Measurements from ENCODE around the gene MSRB1.

The MSRB1 gene

DNA sequence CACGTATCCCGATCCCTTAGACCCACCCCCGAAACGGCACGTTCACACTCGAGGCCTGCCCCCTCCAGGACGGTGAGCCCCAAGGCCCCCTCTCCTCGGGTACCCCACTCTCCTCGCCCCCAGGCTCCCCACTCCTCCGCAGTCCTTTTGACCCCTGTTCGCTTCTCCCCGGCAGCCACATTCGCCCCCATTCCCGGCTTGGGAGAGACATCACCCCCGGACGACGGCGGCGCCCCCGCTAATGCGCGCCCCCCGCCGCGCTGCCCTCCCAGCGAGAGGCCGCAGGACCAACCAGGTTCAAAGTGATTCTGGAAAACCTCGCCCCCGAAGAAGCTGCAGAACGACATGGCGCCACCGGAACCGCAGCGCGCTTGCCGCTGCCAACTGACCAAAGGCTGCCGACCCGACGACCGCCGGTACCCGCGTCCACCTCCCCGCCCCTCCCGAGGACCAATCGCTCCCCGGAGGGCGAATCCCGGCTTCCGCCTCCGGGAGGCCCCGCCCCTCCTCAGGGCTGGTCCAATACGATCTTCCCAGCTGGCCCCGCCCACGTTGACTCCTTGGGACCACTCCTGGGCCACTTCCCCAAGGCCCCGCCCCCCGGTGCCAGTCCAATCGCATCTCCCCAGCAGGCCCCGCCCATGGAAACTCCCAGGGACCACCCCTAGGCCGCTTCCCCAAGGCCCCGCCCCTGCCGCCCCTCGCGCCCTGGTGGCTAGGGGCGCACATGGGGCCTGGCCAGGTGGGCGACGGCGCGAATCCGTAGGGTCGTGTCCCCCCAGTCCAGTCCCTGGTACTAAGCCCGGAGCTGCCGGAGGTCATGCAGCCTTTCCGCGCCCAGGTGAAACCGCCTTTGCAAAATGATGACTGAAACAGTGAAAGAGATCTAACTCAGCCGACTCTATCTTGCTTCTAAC is at the start of gene MSRB1:
Gene MSRB1 (minus strand): TSS at position 390 of the 917 bp plus-strand sequence. CDS start 43 bp downstream, at position 347.
- Mint-ChIP-seq H3K4me3 (peak within 1 kb of the TSS; percentile 92), H3K27ac (peak within 1 kb of the TSS; percentile 91)

GRCh38 chr16:1991948-1992703 is 49.1 kb upstream of the MSRB1 start:
- Mint-ChIP-seq H3K27me3 (peaks cover 29% of the 10 kb centered on the region), H3K27ac (peak overlapping the region; percentile 22), H3K36me3 (ENCODE audit: low read depth) (peaks cover 18% of the 10 kb centered on the region), H3K4me3 (peak overlapping the region; percentile 33), H3K4me1 (ENCODE audit: low read depth) (peaks cover 33% of the 10 kb centered on the region), H3K9me3 (peaks cover 2% of the 10 kb centered on the region)
- DNase-seq, result peak; percentile 98

More for the DNA sequence above, at the start of gene MSRB1:
- no peaks in the 10 kb centered on the region for H3K27me3 Mint-ChIP-seq
- H3K36me3 Mint-ChIP-seq (ENCODE audit: low read depth), result peaks cover 20% of the 10 kb centered on the region
- peak; percentile 99 for DNase-seq
- H3K4me1 Mint-ChIP-seq (ENCODE audit: low read depth), result peaks cover 29% of the 10 kb centered on the region
- no peaks in the 10 kb centered on the region for H3K9me3 Mint-ChIP-seq

DNA sequence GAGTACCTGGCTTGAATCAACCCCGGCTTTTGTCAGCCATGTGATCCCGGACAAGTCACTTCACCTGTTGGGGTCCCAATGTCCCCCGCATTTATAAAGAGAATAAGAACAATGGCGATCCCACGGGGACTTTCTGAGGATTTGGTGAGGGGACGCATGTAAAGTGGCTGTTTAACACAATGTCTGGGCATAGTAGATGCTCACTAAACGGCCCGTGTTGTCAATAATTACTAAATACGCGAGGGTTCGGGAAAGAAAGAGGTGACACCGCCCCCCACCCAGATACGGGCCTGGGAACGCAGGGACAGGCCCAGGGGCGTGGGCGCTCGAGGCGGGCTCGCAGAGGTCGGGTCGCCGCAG is 48.6 kb upstream of the MSRB1 start:
- H3K9me3 Mint-ChIP-seq, result peaks cover 2% of the 10 kb centered on the region
- peaks cover 18% of the 10 kb centered on the region for H3K36me3 Mint-ChIP-seq (ENCODE audit: low read depth)
- H3K27ac Mint-ChIP-seq, result peak overlapping the region; percentile 76
- peaks cover 30% of the 10 kb centered on the region for H3K4me1 Mint-ChIP-seq (ENCODE audit: low read depth)
- H3K27me3 Mint-ChIP-seq, result peaks cover 29% of the 10 kb centered on the region
- H3K4me3 Mint-ChIP-seq, result peak overlapping the region; percentile 63
- DNase-seq, result no peak

GRCh38 chr16:1991135-1991551 is 48.1 kb upstream of the MSRB1 start:
- peak overlapping the region; percentile 76 for H3K27ac Mint-ChIP-seq
- H3K4me3 Mint-ChIP-seq, result peak overlapping the region; percentile 63
- peaks cover 2% of the 10 kb centered on the region for H3K9me3 Mint-ChIP-seq
- peak; percentile 65 for DNase-seq
- peaks cover 18% of the 10 kb centered on the region for H3K36me3 Mint-ChIP-seq (ENCODE audit: low read depth)
- H3K4me1 Mint-ChIP-seq (ENCODE audit: low read depth), result peaks cover 27% of the 10 kb centered on the region
- H3K27me3 Mint-ChIP-seq, result peaks cover 29% of the 10 kb centered on the region

DNA sequence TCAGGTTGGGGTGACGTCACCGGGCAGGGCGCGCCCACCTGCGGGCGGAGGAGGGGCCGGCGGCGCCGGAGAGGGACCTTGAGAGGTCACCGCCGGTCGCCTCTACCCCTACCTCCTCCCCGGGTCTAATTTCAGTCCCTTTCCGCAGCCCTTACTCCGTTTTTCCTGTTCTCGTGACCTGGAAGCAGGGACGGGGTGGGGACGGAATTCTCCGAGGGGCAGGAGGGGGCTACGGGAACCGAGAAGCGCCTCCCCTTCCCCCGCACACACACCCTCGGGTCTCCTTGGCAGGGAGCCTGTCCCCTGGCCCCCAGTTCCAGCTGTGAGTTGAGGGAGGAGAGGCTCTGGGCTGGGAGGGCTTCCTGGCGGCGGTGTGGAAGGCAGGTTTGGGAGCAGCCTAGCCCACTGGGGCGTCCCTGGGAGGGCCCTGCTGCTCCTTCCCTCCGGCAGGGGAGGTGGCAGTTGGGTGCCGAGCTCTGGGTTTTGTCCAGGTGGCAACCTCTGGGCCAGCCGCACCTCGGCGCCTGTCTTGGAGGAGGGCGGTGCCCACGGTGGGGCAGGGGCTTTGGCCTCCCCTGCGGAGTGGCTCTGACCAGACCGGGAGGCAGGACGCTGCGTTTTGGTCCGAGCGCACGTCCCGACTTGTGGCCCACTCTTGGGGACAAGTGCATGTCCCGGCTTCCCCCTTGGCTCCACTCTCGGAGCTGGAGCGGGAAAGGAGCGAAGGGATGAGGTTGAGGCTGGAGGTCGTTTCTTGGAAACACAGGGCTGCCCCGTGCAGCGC is 47.5 kb upstream of the MSRB1 start:
- H3K4me1 Mint-ChIP-seq (ENCODE audit: low read depth), result peaks cover 27% of the 10 kb centered on the region
- peaks cover 2% of the 10 kb centered on the region for H3K9me3 Mint-ChIP-seq
- H3K27me3 Mint-ChIP-seq, result peaks cover 29% of the 10 kb centered on the region
- peak overlapping the region; percentile 76 for H3K27ac Mint-ChIP-seq
- peaks cover 21% of the 10 kb centered on the region for H3K36me3 Mint-ChIP-seq (ENCODE audit: low read depth)
- DNase-seq, result peak; percentile 57
- peak overlapping the region; percentile 63 for H3K4me3 Mint-ChIP-seq

GRCh38 chr16:1990101-1990350 is 47.0 kb upstream of the MSRB1 start:
- DNase-seq, result no peak
- Mint-ChIP-seq H3K4me1 (ENCODE audit: low read depth) (peaks cover 33% of the 10 kb centered on the region), H3K9me3 (peaks cover 2% of the 10 kb centered on the region), H3K4me3 (no peak overlapping the region), H3K36me3 (ENCODE audit: low read depth) (peaks cover 21% of the 10 kb centered on the region), H3K27me3 (peaks cover 29% of the 10 kb centered on the region), H3K27ac (no peak overlapping the region)

GRCh38 chr16:1989209-1990100 is 46.5 kb upstream of the MSRB1 start, which contains the start of gene SYNGR3:
Gene SYNGR3 (plus strand): TSS chr16:1989970. CDS start chr16:1990103, 133 bp downstream.
- peaks cover 25% of the 10 kb centered on the region for H3K36me3 Mint-ChIP-seq (ENCODE audit: low read depth)
- H3K4me1 Mint-ChIP-seq (ENCODE audit: low read depth), result peaks cover 38% of the 10 kb centered on the region
- H3K4me3 Mint-ChIP-seq, result peak within 1 kb of the TSS; percentile 63
- H3K9me3 Mint-ChIP-seq, result peaks cover 2% of the 10 kb centered on the region
- DNase-seq, result no peak
- H3K27me3 Mint-ChIP-seq, result peaks cover 29% of the 10 kb centered on the region
- peak within 1 kb of the TSS; percentile 53 for H3K27ac Mint-ChIP-seq

- peaks cover 40% of the 10 kb centered on the region for H3K27me3 Mint-ChIP-seq
- no peak for DNase-seq
These were observed 44.2 kb upstream of the MSRB1 start for GRCh38 chr16:1987198-1987597.

DNA sequence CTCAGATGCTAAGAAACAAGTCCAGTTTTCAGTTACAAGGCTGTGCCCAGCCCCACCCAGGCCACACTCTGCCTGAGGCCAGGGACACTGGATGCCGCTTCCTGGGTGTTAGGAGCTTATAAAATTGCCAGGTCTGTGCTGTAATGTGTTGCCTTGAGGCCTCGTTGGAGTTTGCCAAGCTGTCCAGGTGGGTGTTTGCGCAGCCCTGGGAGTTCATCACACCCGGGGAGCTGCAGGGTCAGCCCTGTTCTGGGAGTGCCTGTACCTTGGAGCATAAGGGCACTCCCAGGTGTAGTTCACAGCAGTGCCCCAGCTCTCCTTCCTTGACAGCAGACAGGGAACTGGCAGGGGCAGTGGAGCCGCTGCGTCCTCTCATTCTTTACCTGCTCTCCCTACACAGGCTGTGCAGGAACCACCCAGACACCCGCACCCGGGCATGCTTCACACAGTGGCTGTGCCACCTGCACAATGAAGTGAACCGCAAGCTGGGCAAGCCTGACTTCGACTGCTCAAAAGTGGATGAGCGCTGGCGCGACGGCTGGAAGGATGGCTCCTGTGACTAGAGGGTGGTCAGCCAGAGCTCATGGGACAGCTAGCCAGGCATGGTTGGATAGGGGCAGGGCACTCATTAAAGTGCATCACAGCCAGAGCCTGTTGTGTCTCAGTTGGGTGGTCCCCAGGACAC is 42.6 kb upstream of the MSRB1 start:
- H3K27me3 Mint-ChIP-seq, result peaks cover 47% of the 10 kb centered on the region
- H3K4me1 Mint-ChIP-seq (ENCODE audit: low read depth), result peaks cover 23% of the 10 kb centered on the region
- no peaks in the 10 kb centered on the region for H3K9me3 Mint-ChIP-seq
- DNase-seq, result no peak
- peaks cover 26% of the 10 kb centered on the region for H3K36me3 Mint-ChIP-seq (ENCODE audit: low read depth)
- H3K4me3 Mint-ChIP-seq, result peak overlapping the region; percentile 88
- H3K27ac Mint-ChIP-seq, result peak overlapping the region; percentile 68

More at GRCh38 chr16:1987198-1987597, 44.2 kb upstream of the MSRB1 start:
- no peak overlapping the region for H3K27ac Mint-ChIP-seq
- H3K4me1 Mint-ChIP-seq (ENCODE audit: low read depth), result peaks cover 32% of the 10 kb centered on the region
- H3K36me3 Mint-ChIP-seq (ENCODE audit: low read depth), result peaks cover 26% of the 10 kb centered on the region
- no peaks in the 10 kb centered on the region for H3K9me3 Mint-ChIP-seq
- no peak overlapping the region for H3K4me3 Mint-ChIP-seq

- H3K27ac Mint-ChIP-seq, result peak overlapping the region; percentile 68
- peaks cover 20% of the 10 kb centered on the region for H3K4me1 Mint-ChIP-seq (ENCODE audit: low read depth)
- peak overlapping the region; percentile 88 for H3K4me3 Mint-ChIP-seq
- peaks cover 52% of the 10 kb centered on the region for H3K27me3 Mint-ChIP-seq
- no peak for DNase-seq
- H3K36me3 Mint-ChIP-seq (ENCODE audit: low read depth), result peaks cover 26% of the 10 kb centered on the region
- no peaks in the 10 kb centered on the region for H3K9me3 Mint-ChIP-seq
These were observed 41.6 kb upstream of the MSRB1 start for GRCh38 chr16:1984347-1985225.

- peak; percentile 85 for DNase-seq
- H3K27ac Mint-ChIP-seq, result peak within 1 kb of the TSS; percentile 68
- H3K9me3 Mint-ChIP-seq, result no peaks in the 10 kb centered on the region
- H3K4me3 Mint-ChIP-seq, result peak within 1 kb of the TSS; percentile 88
- H3K4me1 Mint-ChIP-seq (ENCODE audit: low read depth), result peaks cover 20% of the 10 kb centered on the region
- peaks cover 47% of the 10 kb centered on the region for H3K27me3 Mint-ChIP-seq
- peaks cover 28% of the 10 kb centered on the region for H3K36me3 Mint-ChIP-seq (ENCODE audit: low read depth)
These were observed 40.7 kb upstream of the MSRB1 start, which contains the start of gene GFER for GRCh38 chr16:1983544-1984346. Gene GFER (plus strand): TSS chr16:1984193. CDS start chr16:1984219, 26 bp downstream.

All from activated T-cell treated with anti-CD3 and anti-CD28 coated beads, Interleukin-2, amount 50 U/mL, for 24 hours (primary cell).